Esophagus muscularis mucosa (tissue), 4 donors: ENCODE measurements around the gene NPIPA7. TPM values are rescaled to one million over a fixed set of nuclear protein-coding genes. Genes with fewer than 3 reads are reported as not detected.
"Not testable (repeated sequence)": the region's sequence is repeated elsewhere in the genome, so short reads cannot be mapped to it uniquely, and the experiment has no call there.

Experiments
- DNase-seq: peaks from one replicate; pipeline ENCODE4 v3.0.0-alpha.2; 2017; ENCODE audit errors: extremely low spot score
- H3K27ac ChIP-seq, 4 donors: fragments of 200-600 bp; sonication (generic); replicated peaks in 1 of 4; 1 replicate in 3 of 4; 2 replicates in 1 of 4; pipeline ENCODE4 v1.5.1; 2016 to 2019; ENCODE audit warnings: mild to moderate bottlenecking in 1 of 4
- H3K27me3 ChIP-seq, 4 donors: fragments of 200-600 bp; sonication (generic); one replicate each; pipeline versions ENCODE4 v1.5.1 to v1.6.0; 2016 to 2019
- H3K36me3 ChIP-seq, 4 donors: fragments of 200-600 bp; sonication (generic); one replicate each; pipeline ENCODE4 v1.5.1; 2016 to 2019
- H3K4me1 ChIP-seq, 4 donors: fragments of 200-600 bp; sonication (generic); one replicate each; pipeline ENCODE4 v1.5.1; 2016 to 2019
- H3K4me3 ChIP-seq, 4 donors: fragments of 200-600 bp; sonication (generic); 1 replicate in 2 of 4; 2 replicates in 2 of 4; pipeline ENCODE4 v1.5.1; 2016 to 2019; ENCODE audit warnings: mild to moderate bottlenecking in 4 of 4, moderate library complexity in 1 of 4
- H3K9me3 ChIP-seq, 4 donors: fragments of 200-600 bp; sonication (generic); 1 replicate in 3 of 4; 2 replicates in 1 of 4; pipeline ENCODE4 v1.5.1; 2016 to 2019
- WGBS: methylation state at CpG from one replicate; pipeline ENCODE4 v1.1.5; 2018; 5-methylcytosine and 5-hydroxymethylcytosine counted together
- intact Hi-C: fragments of 100-400 bp; cut with DNase I; formaldehyde crosslinking; loops from one replicate; pipeline ENCODE4 v1.15.1; 2023
- total RNA-seq, 4 donors: library from RNA; depleted of rRNA; stranded (reverse); fragments of >200 nt; gene quantifications; one replicate each; pipeline versions ENCODE4 v1.1.0 to v1.2.1, GENCODE V29; 2016

NPIPA7 gene
- total RNA-seq, 4 donors from 2014 or later: 4.2 to 6.4 (median 4.3) TPM; not detected in 1

GRCh38 chr16:16371136-16371735, 7.7 kb upstream of the NPIPA7 start:
- intact Hi-C loops, H3K27ac ChIP-seq, H3K9me3 ChIP-seq, H3K4me1 ChIP-seq, DNase-seq, H3K4me3 ChIP-seq, H3K27me3 ChIP-seq, H3K36me3 ChIP-seq: not testable (repeated sequence)
- 83% methylated on average over 7 of the region's 43 CpGs for WGBS

- WGBS: no CpG with 5 or more reads among the region's 25 CpGs
Measured at GRCh38 chr16:16374192-16374591, 4.7 kb upstream of the NPIPA7 start.

DNA sequence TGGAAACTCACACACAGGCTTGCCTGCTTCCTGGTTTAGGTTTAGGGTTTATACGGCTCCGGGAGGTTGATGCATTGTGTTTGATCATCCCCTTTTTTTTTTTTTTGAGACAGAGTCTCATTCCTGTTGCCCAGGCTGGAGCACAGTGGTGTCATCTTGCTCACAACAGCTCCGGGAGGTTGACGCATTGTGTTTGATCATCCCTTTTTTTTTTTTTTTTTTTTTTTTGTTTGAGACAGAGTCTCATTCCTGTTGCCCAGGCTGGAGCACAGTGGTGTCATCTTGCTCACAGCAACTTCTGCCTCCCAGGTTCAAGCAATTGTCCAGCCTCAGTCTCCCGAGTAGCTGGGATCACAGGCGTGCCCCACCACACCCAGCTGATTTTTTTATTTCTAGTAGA, 20.7 kb downstream of the NPIPA7 start:
- no CpG with 5 or more reads among the region's 6 CpGs for WGBS
- intact Hi-C loops: not testable (repeated sequence)

More at GRCh38 chr16:16374192-16374591, 4.7 kb upstream of the NPIPA7 start:
- H3K4me3 ChIP-seq, H3K4me1 ChIP-seq, H3K36me3 ChIP-seq, intact Hi-C loops, DNase-seq, H3K27ac ChIP-seq, H3K27me3 ChIP-seq, H3K9me3 ChIP-seq: not testable (repeated sequence)

GRCh38 chr16:16402333-16402732, 23.4 kb downstream of the NPIPA7 start:
- H3K27me3 ChIP-seq, DNase-seq, H3K4me1 ChIP-seq, H3K36me3 ChIP-seq, H3K9me3 ChIP-seq, intact Hi-C loops, H3K27ac ChIP-seq, H3K4me3 ChIP-seq: not testable (repeated sequence)
- WGBS: no CpG with 5 or more reads among the region's 2 CpGs

More for the DNA sequence above, 20.7 kb downstream of the NPIPA7 start:
- H3K9me3 ChIP-seq, H3K4me3 ChIP-seq, H3K27ac ChIP-seq, H3K4me1 ChIP-seq, H3K36me3 ChIP-seq, DNase-seq, H3K27me3 ChIP-seq: not testable (repeated sequence)

DNA sequence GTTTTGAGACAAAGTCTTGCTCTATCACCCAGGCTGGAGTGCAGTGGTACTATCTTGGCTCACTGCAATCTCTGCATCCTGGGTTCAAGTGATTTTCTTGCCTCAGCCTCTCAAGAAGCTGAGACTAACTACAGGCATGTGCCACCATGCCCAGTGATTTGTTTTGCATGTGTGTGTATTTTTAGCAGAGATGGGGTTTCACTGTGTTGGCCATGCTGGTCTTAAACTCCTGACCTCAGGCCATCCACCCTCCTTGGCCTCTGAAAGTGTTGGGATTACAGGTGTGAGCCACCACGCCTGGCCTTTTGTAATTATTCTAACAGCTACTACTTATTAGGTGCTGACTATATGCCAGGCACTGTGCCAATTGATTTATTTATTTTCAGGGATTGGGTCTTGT, 25.3 kb downstream of the NPIPA7 start:
- H3K27ac ChIP-seq, DNase-seq, H3K4me3 ChIP-seq, H3K9me3 ChIP-seq, H3K27me3 ChIP-seq, H3K36me3 ChIP-seq, H3K4me1 ChIP-seq, intact Hi-C loops: not testable (repeated sequence)
- WGBS: no CpG with 5 or more reads among the region's 1 CpG

GRCh38 chr16:16405421-16405820, 26.5 kb downstream of the NPIPA7 start:
- H3K36me3 ChIP-seq, intact Hi-C loops, H3K4me1 ChIP-seq, H3K27ac ChIP-seq, H3K27me3 ChIP-seq, H3K9me3 ChIP-seq, DNase-seq, H3K4me3 ChIP-seq: not testable (repeated sequence)
- no CpG with 5 or more reads among the region's 5 CpGs for WGBS

- intact Hi-C loops, H3K4me3 ChIP-seq, H3K4me1 ChIP-seq, H3K9me3 ChIP-seq, H3K36me3 ChIP-seq, H3K27me3 ChIP-seq, DNase-seq, H3K27ac ChIP-seq: not testable (repeated sequence)
- WGBS: no CpG with 5 or more reads among the region's 6 CpGs
Measured at GRCh38 chr16:16408430-16408829, 29.5 kb downstream of the NPIPA7 start.

DNA sequence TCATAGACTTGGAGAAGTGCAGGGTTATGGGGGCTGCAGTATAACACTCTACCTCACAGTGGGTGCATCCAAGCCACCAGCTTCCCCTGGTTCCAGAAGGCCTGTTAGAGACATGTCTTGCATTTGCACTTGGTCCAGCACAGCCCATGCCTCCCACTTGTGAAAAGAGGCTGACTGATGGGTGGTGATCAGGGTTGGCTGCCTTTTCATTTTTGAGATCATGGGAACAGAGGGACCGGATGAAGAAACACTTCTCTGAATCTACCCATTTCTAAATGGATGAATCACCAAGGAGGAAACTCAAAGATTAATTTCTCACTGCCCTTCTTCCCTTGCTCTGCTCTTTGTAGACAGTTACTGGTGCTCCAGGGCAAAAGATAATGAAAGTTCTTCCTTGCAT, 34.8 kb downstream of the NPIPA7 start:
- H3K9me3 ChIP-seq, DNase-seq, H3K4me1 ChIP-seq, H3K27me3 ChIP-seq, H3K4me3 ChIP-seq, H3K36me3 ChIP-seq, H3K27ac ChIP-seq, intact Hi-C loops: not testable (repeated sequence)
- WGBS: no CpG with 5 or more reads among the region's 1 CpG

DNA sequence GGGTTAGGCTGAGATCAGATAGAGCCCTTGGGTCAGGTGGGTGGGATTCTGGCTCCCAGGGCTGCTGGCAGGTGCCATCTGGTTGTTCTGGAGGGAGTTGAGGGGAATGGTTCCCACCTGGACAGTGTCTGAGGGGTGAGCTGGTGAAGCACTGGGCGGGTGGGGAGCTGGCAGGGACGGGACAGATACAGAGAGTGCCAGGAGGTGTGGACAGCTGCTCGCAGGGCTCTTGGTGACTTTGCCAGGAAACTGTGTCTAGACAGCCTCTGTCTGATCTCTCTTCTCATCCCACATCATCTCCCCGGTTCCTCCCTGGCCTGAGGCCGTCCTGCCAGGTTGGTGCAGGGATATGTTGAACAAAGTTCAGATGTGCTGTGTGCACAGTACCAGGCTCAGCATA, 38.1 kb downstream of the NPIPA7 start:
- DNase-seq, H3K36me3 ChIP-seq, H3K27me3 ChIP-seq, H3K4me1 ChIP-seq, intact Hi-C loops, H3K9me3 ChIP-seq, H3K4me3 ChIP-seq, H3K27ac ChIP-seq: not testable (repeated sequence)
- WGBS: no CpG with 5 or more reads among the region's 5 CpGs

GRCh38 chr16:16417914-16418544, 39.1 kb downstream of the NPIPA7 start:
- H3K4me3 ChIP-seq, H3K27me3 ChIP-seq, H3K36me3 ChIP-seq, intact Hi-C loops, H3K4me1 ChIP-seq, H3K27ac ChIP-seq, DNase-seq, H3K9me3 ChIP-seq: not testable (repeated sequence)
- WGBS: 60% methylated on average over 2 of the region's 5 CpGs

DNA sequence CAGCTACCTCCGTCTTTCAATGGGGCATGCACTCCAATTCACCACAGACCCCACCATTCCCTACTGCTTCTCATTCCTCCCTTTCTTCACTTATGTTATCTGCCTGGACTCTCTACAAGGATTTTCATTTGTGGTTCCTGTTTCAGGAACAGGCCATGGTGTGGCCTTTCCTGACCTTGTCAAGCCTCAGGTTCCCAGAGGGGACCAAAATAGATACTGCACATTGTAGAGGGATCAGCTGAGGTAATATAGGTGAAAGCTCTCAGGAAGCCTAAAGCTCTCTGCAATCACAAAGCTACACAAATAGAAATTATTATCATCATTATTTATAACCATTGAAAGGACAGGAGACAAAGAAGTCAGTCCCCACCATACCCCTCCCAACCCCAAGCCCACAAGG, 41.6 kb downstream of the NPIPA7 start:
- intact Hi-C loops, H3K27me3 ChIP-seq, H3K9me3 ChIP-seq, H3K4me1 ChIP-seq, H3K4me3 ChIP-seq, H3K36me3 ChIP-seq, H3K27ac ChIP-seq, DNase-seq: not testable (repeated sequence)
- WGBS: 33% methylated on average over 1 of the region's 1 CpG

DNA sequence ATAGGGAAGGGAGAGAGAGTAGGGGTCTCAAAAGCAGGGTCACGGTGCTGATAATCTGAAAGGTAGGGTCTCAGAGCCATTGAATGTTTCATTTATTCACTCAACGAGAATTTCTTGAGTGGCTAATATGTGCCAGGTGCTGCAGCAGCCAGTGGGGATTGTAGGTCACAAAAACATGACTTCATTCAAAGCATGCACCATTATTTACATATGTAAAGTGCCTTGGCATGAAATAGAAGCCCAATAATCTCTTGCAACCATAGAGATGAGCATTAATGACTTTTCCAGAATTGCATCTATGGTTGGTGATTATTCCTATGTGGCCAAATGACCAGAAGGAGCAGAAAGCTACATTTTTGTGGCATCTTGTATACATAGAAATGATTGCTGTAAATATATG, 46.2 kb downstream of the NPIPA7 start:
- H3K4me3 ChIP-seq, DNase-seq, H3K9me3 ChIP-seq, H3K36me3 ChIP-seq, intact Hi-C loops, H3K27me3 ChIP-seq, H3K4me1 ChIP-seq, H3K27ac ChIP-seq: not testable (repeated sequence)
- no CpG with 5 or more reads among the region's 2 CpGs for WGBS

- H3K4me1 ChIP-seq, H3K4me3 ChIP-seq, DNase-seq, H3K9me3 ChIP-seq, H3K27ac ChIP-seq, H3K36me3 ChIP-seq, intact Hi-C loops, H3K27me3 ChIP-seq: not testable (repeated sequence)
- WGBS: 50% methylated on average over 2 of the region's 3 CpGs
Measured at GRCh38 chr16:16431135-16431534, 52.2 kb downstream of the NPIPA7 start.
